ENCODE results near the gene TBX5.

- TF ChIP-seq FOXM1 (IDR thresholded peaks at IDR 0.05; ENCODE audit: borderline replicate concordance, low read depth), result no peak
- TF ChIP-seq, protein P1, sequence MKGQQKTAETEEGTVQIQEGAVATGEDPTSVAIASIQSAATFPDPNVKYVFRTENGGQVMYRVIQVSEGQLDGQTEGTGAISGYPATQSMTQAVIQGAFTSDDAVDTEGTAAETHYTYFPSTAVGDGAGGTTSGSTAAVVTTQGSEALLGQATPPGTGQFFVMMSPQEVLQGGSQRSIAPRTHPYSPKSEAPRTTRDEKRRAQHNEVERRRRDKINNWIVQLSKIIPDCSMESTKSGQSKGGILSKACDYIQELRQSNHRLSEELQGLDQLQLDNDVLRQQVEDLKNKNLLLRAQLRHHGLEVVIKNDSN (IDR thresholded peaks at IDR 0.05), result no peak
- TF ChIP-seq EGR1 (IDR thresholded peaks at IDR 0.05), result no peak
- no peak for TF ChIP-seq CEBPB (IDR thresholded peaks at IDR 0.05)
- TF ChIP-seq MAX (IDR thresholded peaks at IDR 0.05), result no peak
These were observed 10.2 kb downstream of the TBX5 start for GRCh38 chr12:114395755-114396152.
